ENCODE data around the gene ZNF132.

DNA sequence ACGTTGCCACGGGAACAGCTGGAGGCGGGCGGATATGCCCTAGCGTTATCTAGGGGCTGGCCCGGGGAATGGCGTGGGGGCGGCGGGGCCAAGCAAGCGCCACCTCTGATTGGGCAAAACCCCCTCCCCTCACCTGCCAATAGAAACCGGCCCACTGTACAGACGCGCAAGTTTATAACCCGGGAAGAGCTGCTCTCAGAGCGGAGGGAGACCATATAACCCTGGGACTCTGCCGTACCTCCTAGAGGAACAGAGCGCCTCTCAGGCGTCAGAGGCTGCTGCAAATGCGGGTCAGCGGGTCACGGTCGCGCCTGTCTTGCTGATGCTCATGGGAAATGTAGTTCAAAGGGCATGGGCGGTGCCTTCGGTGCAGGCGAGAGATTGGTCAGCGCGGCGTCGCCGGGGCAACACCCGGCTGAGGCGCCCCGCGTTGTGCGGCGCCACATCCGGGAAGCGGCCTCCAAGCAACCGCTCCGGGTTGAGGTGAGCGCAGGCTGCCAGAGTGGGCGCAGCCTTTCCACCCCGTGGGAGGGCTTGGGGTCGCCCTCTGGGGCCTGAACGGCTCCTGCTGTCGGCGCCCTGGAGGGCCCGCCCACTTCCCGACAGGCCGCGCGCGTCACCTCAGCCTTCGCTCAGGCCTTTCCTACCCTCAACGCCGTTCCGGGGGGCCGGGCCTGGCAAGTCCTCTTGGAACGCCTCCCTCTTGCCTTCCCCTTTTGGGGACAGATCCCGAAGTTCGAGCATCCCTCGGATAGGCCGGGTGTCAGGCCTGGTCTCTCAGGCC is 36.0 kb upstream of the ZNF132 start, which contains the start of gene ZNF446:
- no peak for TF ChIP-seq YY1 (IDR thresholded peaks at IDR 0.05; ENCODE audit: insufficient read depth, insufficient read length)
- TF ChIP-seq ZNF274 (IDR thresholded peaks at IDR 0.05; ENCODE audit: low read depth, low read length): no peak
